ENCODE results near the gene EFNB3. TPM values are rescaled to one million over a fixed set of nuclear protein-coding genes. Genes with fewer than 3 reads are reported as not detected.

Gene EFNB3
- total RNA-seq, 2 donors from 2014 or later: 0.42 to 0.82 TPM

DNA sequence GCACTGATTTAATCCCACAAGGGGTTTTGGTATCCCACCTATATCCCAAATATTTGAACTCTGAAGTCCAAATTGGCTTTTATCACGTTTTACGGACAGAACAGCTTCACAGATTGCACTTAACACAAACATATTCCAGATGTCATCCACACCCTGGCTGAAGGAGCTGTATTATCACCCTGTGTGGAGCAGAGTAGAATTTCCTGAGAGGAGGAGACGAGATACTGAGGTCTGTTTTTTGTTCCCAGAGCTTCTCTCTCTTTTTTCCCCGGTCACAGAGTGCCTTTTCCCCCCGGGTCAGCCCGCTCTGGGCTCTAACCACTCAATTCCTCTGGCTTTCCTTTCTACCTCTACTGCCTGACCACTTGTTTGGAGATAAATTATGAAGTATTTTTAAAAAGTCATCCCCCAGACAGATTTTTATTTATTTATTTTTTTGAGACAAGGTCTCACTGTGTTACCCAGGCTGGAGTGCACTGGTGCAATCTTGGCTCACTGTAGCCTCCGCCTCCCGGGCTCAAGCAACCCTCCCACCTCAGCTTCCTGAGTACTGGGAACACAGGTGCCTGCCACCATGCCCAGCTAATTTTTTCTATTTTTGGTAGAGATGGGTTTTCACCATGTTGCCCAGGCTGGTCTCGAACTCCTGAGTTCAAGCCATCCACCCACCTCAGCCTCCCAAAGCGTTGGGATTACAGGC lies 43.2 kb downstream of the EFNB3 start:
- no peaks in the 10 kb centered on the region for H3K9me3 ChIP-seq
- intact Hi-C loops (cut with DNase I): loop anchor here (5.0 to 10.0 kb wide), 2 partner anchors 84 to 157 kb away; partner anchors contain the start of gene KDM6B
- no peaks in the 10 kb centered on the region for H3K36me3 ChIP-seq
- H3K27me3 ChIP-seq: no peaks in the 10 kb centered on the region
- H3K4me3 ChIP-seq: no peak overlapping the region
- no peak overlapping the region for H3K9ac ChIP-seq (ENCODE audit: low read depth in 2 of 2, low read length in 2 of 2)
- no peaks in the 10 kb centered on the region for H3K4me1 ChIP-seq
- TF ChIP-seq, protein P1, sequence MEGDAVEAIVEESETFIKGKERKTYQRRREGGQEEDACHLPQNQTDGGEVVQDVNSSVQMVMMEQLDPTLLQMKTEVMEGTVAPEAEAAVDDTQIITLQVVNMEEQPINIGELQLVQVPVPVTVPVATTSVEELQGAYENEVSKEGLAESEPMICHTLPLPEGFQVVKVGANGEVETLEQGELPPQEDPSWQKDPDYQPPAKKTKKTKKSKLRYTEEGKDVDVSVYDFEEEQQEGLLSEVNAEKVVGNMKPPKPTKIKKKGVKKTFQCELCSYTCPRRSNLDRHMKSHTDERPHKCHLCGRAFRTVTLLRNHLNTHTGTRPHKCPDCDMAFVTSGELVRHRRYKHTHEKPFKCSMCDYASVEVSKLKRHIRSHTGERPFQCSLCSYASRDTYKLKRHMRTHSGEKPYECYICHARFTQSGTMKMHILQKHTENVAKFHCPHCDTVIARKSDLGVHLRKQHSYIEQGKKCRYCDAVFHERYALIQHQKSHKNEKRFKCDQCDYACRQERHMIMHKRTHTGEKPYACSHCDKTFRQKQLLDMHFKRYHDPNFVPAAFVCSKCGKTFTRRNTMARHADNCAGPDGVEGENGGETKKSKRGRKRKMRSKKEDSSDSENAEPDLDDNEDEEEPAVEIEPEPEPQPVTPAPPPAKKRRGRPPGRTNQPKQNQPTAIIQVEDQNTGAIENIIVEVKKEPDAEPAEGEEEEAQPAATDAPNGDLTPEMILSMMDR (IDR thresholded peaks at IDR 0.05): no peak
- no peak for DNase-seq
- H3K27ac ChIP-seq: no peak overlapping the region

DNA sequence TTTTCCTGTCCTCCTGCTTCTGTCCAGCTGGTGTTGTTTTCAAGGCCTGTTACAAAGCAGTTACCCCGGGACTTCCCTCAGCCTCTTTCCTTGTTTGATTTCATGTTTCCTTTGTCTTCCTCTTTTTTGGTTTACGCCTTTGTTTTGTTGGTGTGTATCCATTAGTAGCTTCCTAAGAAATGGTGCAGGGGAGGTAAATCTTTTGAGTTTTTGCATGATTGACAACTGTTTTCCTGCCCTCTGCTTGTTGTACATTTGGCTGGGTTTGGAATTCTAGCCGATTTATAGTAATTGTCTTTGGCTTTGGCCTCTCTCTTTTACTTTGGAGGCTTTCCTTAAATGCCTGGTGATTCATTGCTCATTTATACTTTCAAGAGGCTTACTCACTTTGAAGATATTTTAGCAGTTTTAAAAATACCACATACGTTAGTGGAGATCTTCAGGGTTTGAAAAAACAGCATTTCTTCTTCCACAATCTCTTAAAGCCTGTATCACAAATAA lies 45.4 kb downstream of the EFNB3 start:
- Histone ChIP-seq H3K9me3 (no peaks in the 10 kb centered on the region), H3K36me3 (no peaks in the 10 kb centered on the region), H3K4me1 (no peaks in the 10 kb centered on the region), H3K27me3 (no peaks in the 10 kb centered on the region), H3K9ac (ENCODE audit: low read depth in 2 of 2, low read length in 2 of 2) (no peak overlapping the region), H3K27ac (no peak overlapping the region), H3K4me3 (no peak overlapping the region)
- no peak for DNase-seq
- TF ChIP-seq, protein P1 (IDR thresholded peaks at IDR 0.05): no peak
- intact Hi-C loops (cut with DNase I): no loop called here

- H3K27ac ChIP-seq: no peak overlapping the region
- no peak overlapping the region for H3K4me3 ChIP-seq
- DNase-seq: no peak
- TF ChIP-seq, protein P1 (IDR thresholded peaks at IDR 0.05): no peak
- H3K27me3 ChIP-seq: no peaks in the 10 kb centered on the region
- intact Hi-C loops (cut with DNase I): no loop called here
- no peaks in the 10 kb centered on the region for H3K36me3 ChIP-seq
- H3K9ac ChIP-seq (ENCODE audit: low read depth in 2 of 2, low read length in 2 of 2): no peak overlapping the region
- H3K9me3 ChIP-seq: no peaks in the 10 kb centered on the region
- H3K4me1 ChIP-seq: no peaks in the 10 kb centered on the region
Measured at GRCh38 chr17:7754656-7755055, 49.7 kb downstream of the EFNB3 start.

DNA sequence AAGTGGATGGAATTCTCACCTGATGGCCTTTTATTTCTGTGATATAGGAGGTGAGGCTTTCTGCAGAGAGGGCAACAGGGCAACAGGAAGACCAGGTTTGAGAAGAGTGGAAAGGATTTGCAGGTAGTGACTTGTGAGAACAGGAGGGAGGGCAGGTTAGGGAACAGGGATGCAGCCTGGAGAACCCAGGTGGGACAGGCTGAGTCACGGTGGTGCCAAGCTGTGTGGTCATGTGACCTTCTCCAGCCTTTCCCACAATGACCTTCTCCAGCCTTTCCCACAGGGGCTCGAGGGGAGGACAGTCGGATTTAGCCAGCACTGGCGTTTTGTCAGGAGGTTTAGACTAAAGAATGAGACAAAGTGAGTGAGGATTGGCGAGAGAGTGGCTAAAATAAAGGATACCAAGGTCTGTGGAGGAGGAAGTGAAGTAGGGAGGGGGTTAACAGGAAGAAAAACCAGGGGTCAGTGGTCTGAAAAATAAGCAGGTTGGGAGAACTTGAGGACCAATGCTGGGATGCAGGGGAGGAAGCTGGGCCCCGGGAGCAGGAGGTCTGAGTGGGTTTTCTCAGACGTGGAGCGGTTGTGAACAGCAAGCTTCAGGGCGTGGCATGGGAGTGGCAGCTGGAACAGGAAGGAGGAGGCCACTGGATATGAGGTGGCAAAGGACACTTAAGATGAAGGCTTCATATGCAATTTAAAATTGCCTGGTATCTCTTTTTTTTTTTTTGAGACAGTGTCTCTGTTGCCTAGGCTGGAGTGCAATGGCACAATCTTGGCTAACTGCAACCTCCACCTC lies 50.3 kb downstream of the EFNB3 start:
- Histone ChIP-seq H3K27ac (no peak overlapping the region), H3K9ac (ENCODE audit: low read depth in 2 of 2, low read length in 2 of 2) (no peak overlapping the region), H3K27me3 (no peaks in the 10 kb centered on the region), H3K9me3 (no peaks in the 10 kb centered on the region), H3K36me3 (no peaks in the 10 kb centered on the region), H3K4me1 (no peaks in the 10 kb centered on the region), H3K4me3 (no peak overlapping the region)
- TF ChIP-seq, protein P1 (IDR thresholded peaks at IDR 0.05): no peak
- intact Hi-C loops (cut with DNase I): no loop called here
- peak; percentile 41 for DNase-seq

DNA sequence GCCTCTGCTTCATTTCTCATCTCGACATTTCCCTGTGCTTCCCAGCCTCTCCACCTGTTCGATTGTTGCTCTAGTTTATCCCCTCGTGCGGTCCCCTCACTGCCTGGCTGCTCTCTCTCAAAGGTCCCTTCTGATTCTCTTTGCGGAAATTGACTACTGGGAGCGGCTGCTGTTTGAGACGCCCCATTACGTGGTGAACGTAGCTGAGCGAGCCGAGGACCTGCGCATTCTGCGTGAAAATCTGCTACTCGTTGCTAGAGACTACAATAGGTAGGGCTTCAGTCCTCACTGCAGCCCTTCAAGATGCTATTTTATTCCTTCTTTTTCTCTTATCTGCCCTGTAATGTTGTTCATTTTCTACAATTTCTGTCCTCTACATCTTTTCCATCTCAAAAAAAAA lies 52.0 kb downstream of the EFNB3 start:
- TF ChIP-seq, protein P1 (IDR thresholded peaks at IDR 0.05): no peak

More for the DNA sequence above, 52.0 kb downstream of the EFNB3 start:
- DNase-seq: no peak
- Histone ChIP-seq H3K36me3 (no peaks in the 10 kb centered on the region), H3K4me1 (no peaks in the 10 kb centered on the region), H3K4me3 (no peak overlapping the region), H3K27ac (no peak overlapping the region), H3K9me3 (no peaks in the 10 kb centered on the region), H3K27me3 (no peaks in the 10 kb centered on the region), H3K9ac (ENCODE audit: low read depth in 2 of 2, low read length in 2 of 2) (no peak overlapping the region)
- intact Hi-C loops (cut with DNase I): no loop called here

Other genes starting within 250 kb of the EFNB3 start
- 10 to 100 TPM; 12.9 to 26.7 TPM for gene ZBTB4, start 225.6 kb upstream of the EFNB3 start, total RNA-seq
- gene SLC35G6, start 223.8 kb upstream of the EFNB3 start, total RNA-seq: not detected
- 100 to 1,000 TPM in 1 of 2 donors, 10 to 100 TPM in 1; 73.5 to 137 TPM for gene POLR2A, start 220.8 kb upstream of the EFNB3 start, total RNA-seq
- 10 to 100 TPM; 11.4 to 18.3 TPM for gene TNFSF12, start 156.1 kb upstream of the EFNB3 start, total RNA-seq
- gene TNFSF13, start 146.5 kb upstream of the EFNB3 start, total RNA-seq: 100 to 1,000 TPM in 1 of 2 donors, 10 to 100 TPM in 1; 67.5 to 125 TPM
- gene SENP3, start 143.3 kb upstream of the EFNB3 start, total RNA-seq: 10 to 100 TPM; 25.7 to 56.6 TPM
- 10 to 100 TPM; 37.7 to 56.6 TPM for gene CD68, start 125.6 kb upstream of the EFNB3 start, total RNA-seq
- gene MPDU1, start 121.3 kb upstream of the EFNB3 start, total RNA-seq: 100 to 1,000 TPM in 1 of 2 donors, 10 to 100 TPM in 1; 80.1 to 111 TPM
- gene SOX15, start 115.1 kb upstream of the EFNB3 start, total RNA-seq: 1 to 10 TPM in 1 of 2 donors, under 1 TPM in 1; 0.61 to 1.0 TPM
- gene FXR2, start 90.3 kb upstream of the EFNB3 start, total RNA-seq: 10 to 100 TPM; 24.9 to 27.4 TPM
- 10 to 100 TPM; 55.3 to 77.3 TPM for gene SAT2, start 77.4 kb upstream of the EFNB3 start, total RNA-seq
- gene SHBG, start 75.1 kb upstream of the EFNB3 start, total RNA-seq: under 1 TPM; 0.42 to 0.64 TPM
- 1 to 10 TPM in 1 of 2 donors, under 1 TPM in 1; 0.54 to 1.4 TPM for gene ATP1B2, start 54.3 kb upstream of the EFNB3 start, total RNA-seq
- gene TP53, start 17.7 kb upstream of the EFNB3 start, total RNA-seq: 10 to 100 TPM; 64.3 to 90.0 TPM
- 10 to 100 TPM in 1 of 2 donors, 1 to 10 TPM in 1; 6.0 to 22.6 TPM for gene WRAP53, start 16.7 kb upstream of the EFNB3 start, total RNA-seq
- gene DNAH2, start 12.5 kb downstream of the EFNB3 start, total RNA-seq: under 1 TPM; 0.32 to 0.62 TPM
- gene KDM6B, start 129.0 kb downstream of the EFNB3 start, total RNA-seq: 10 to 100 TPM; 32.7 to 42.6 TPM
- 1 to 10 TPM; 2.5 to 2.7 TPM for gene TMEM88, start 149.9 kb downstream of the EFNB3 start, total RNA-seq
- 100 to 1,000 TPM in 1 of 2 donors, 10 to 100 TPM in 1; 59.5 to 133 TPM for gene NAA38, start 152.4 kb downstream of the EFNB3 start, total RNA-seq
- gene CYB5D1, start 152.8 kb downstream of the EFNB3 start, total RNA-seq: 10 to 100 TPM in 1 of 2 donors, 1 to 10 TPM in 1; 9.4 to 18.2 TPM
- gene CHD3, start 183.6 kb downstream of the EFNB3 start, total RNA-seq: 100 to 1,000 TPM in 1 of 2 donors, 10 to 100 TPM in 1; 56.3 to 108 TPM
- gene RNF227, start 211.1 kb downstream of the EFNB3 start, total RNA-seq: 1 to 10 TPM; 2.8 to 3.0 TPM
- gene KCNAB3, start 224.7 kb downstream of the EFNB3 start, total RNA-seq: 1 to 10 TPM; 1.1 to 2.6 TPM
- gene TRAPPC1, start 226.7 kb downstream of the EFNB3 start, total RNA-seq: 100 to 1,000 TPM; 116 to 129 TPM
- 10 to 100 TPM; 23.9 to 40.6 TPM for gene CNTROB, start 227.0 kb downstream of the EFNB3 start, total RNA-seq

Data from colonic mucosa (tissue), 4 donors.